Caki2 (cell line): Measurements from ENCODE around the gene GMCL1. TPM values are rescaled to one million over a fixed set of nuclear protein-coding genes. Genes with fewer than 3 reads are reported as not detected.
"Not testable (repeated sequence)": the region's sequence is repeated elsewhere in the genome, so short reads cannot be mapped to it uniquely, and the experiment has no call there.

Source experiments
- DNase-seq: peaks from one replicate; pipeline ENCODE4 v3.0.0-alpha.2; 2015; ENCODE audit warnings: low read depth
- in situ Hi-C: cut with HindIII; loops from 2 replicates; pipeline ENCODE4 v1.10.0; 2016; ENCODE audit warnings: low sequenced_read_pairs, low pct_unique_long_range_greater_than_20kb, mixed read lengths
- total RNA-seq: library from RNA; depleted of rRNA; stranded (reverse); fragments of >200 nt; shearing (Covaris generic); gene quantifications from 2 replicates; pipeline ENCODE4 v1.2.3, GENCODE V29; 2014; ENCODE audit warnings: low replicate concordance

GMCL1 gene
- total RNA-seq, 1 experiment from 2014 or later, result 16.9 TPM

DNA sequence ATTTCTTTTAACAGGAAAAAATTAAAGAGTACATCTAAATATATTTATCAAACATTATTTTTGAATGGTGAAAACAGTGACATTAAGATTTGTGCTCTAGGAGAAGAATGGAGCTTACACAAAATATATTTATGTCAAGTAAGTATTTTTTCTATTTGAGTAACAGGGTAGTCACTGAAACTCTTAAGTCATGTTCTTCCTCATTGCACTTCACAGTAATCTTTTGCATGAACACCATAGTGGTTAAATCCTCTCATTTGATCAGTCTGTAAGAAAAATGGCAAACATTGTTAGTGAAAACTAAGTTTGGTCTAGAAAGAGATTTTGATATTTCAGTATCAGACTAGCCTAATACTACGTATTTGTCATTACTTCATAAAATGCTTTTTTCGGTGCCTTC lies 8.1 kb downstream of the GMCL1 start:
- DNase-seq, result no peak
- in situ Hi-C loops, result no loop called here

DNA sequence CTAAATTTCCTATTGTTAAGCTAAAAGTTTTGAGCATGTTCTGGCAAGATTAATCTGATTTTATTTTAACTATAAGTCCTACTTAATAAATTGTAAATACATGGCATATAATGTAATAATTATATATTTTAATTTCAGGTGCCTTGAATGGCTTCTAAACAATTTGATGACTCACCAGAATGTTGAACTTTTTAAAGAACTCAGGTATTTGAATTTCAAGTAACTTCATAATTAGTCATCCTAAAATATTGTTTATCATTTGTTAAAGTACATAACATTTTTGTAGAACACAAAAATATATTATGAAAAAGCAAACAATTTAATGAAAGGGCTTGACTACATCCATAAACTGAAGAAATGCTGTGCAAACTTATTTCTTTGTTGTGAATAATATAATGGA lies 14.5 kb downstream of the GMCL1 start:
- no peak for DNase-seq
- in situ Hi-C loops, result no loop called here

DNA sequence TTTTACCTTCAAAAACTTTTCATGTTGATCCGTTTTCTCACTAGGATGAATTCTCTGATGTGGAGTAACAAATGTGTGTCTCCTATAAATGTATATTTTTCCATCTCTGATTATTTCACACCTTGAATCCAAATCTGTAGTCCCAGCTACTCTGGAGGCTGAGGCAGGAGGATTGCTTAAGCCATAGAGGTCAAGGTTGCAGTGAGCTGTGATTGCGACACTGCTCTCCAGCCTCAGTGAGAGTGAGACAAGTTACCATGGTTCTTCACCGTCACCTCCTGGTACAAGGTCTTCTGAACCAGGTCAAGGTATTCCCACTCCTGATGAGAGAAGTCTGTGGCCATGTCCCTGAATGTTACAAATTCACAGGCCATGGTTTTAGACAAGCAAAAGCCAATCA lies 15.1 kb downstream of the GMCL1 start:
- no peak for DNase-seq
- in situ Hi-C loops, result no loop called here

DNA sequence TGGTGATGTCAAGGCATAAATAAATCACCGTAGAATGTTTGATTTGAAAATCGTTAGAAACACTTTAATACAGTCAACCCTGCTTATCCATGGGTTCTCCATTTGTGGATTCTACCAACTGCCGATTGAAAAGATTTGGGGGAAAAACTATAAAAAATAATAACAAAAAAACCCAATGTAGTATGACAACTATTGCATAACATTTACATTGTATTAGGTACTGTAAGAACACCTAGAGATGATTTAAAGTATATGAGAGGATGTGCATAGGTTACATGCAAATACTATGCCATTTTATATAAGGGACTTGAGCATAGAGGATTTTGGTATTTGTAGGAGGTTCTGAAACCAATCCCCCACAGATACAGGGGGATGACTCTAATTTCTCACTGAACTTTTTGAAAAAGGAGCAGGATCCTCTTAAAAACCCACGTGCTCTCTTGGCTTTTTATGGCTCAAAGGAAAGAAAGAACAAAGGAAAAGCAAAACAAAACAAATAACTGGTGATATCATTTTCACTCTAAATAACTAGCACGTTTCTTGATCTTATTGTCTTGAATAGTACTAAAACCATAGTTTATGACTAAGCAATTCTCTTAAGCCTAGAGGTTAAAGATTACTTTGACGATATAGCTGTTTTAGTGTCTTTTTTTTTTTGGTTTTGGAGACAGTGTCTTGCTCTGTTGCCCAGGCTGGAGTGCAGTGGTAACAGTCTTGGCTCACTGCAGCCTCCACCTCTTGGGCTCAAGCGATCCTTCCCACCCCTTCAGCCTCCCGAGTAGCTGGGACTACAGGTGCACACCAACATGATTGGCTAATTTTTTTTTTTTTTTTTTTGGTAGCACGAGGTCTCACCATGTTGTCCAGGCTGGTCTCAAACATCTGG lies 17.0 kb downstream of the GMCL1 start:
- in situ Hi-C loops, result no loop called here
- DNase-seq, result no peak

DNA sequence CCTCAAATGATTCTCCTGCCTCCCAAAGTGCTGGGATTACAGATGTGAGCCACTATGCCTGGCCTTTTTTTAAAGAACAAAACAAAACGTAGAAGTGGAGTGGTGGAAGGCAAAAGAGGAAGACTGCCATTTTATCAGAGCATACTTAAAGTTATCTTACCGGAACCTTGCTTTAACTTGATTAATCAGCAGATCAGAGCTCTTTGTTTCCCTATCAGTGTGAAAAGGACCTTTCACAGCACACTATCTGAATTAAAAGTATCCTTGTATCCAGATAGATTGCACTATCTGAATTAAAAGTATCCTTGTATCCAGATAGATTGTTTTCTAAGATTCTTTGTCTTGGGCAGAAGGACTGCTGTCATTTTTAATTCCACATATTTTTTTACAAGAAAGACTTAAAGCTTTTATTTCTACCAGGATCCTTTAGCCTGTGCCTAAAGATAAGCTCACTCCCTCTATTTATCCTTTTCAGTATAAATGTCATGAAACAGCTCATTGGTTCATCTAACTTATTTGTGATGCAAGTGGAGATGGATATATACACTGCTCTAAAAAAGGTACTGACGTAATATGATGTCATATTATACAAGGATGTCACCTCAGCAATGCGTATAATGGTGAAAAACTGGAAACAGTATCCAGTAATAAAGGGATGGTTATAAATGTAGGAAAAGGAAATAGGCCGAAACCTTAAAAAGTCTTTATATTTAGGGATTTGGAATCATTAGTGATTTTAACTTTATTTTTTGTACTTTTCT lies 17.8 kb downstream of the GMCL1 start:
- in situ Hi-C loops, result no loop called here
- no peak for DNase-seq

DNA sequence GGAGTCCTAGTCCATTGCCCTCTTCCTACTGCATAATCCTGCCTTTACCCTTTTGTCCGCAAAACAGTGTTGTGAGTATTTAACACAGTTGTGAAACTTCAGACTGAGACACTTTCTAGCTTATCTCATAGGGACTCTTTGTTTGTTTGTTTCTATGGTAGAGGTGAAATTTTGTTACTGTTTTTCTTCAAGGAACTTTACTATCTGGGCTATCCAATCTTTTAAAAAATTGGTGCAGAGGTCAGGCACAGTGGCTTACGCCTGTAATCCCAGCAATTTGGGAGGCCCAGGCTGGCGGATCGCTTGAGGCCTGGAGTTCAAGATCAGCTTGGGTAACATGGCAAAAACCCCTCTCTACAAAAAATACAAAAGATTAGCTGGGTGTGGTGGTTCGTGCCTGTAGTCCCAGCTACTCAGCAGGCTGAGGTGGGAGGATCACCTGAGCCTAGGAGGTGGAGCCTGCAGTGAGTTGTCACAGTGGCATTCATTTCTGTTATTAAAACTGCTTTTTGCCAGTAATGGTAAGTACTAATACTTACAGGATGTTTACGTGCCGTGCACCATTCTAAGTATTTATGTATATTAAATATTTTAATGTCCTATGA lies 18.8 kb downstream of the GMCL1 start:
- DNase-seq, result no peak
- in situ Hi-C loops, result no loop called here

DNA sequence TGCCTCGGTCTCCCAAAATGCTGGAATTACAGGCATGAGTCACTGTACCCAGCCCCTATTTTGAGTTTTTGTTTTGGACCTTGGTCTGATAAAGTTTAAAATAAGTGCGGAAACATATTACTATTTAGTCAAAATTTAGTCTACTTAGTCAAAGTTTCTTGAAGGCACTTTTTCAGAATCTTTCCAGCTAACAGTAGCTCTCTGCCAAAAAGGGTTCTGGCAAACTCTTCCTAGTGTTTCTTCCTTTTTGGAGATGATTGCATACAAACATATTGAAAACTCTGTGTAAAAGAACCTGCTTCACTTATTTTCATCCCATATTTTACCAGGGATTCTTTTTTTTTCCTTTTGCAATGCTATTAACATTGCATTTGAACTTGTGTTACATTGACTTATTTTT lies 28.8 kb downstream of the GMCL1 start:
- in situ Hi-C loops, result no loop called here
- DNase-seq, result no peak

DNA sequence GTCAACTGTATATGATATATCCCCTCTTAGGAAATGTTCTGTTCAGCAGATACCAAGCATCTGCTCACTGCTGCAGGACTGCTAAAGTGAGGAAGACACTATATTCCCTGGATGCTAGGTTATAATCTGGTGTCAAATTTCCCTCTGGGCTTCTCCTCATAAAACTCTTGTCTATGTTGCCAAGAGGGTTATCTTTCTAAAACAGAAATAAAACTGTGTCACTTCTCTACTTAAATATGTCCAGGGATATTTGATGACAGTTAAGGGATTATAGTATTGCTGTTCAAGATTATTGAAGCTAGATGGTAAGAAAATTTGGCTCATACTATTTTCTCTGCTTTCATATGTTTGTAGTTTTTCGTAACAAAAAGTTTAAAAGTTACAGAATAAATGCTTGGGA lies 33.8 kb downstream of the GMCL1 start:
- no peak for DNase-seq
- in situ Hi-C loops, result no loop called here

DNA sequence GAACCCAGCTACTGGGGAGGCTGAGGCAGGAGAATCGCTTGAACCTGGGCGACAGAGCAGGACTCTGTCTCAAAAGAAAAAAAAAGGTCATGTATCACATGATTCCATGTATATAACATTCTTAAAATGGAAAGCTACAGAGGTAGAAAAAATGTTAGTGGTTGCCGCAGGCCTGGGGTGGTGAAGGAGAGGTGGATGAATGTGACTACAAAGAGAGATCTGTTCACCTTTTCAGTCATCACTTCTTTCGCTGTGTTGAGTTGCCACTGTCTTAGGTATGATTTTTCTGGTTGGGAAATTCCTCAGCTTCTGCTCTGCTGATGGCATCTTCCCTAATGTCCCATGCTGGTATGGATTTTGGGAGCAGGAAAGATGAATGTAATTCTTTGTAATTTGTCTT lies 59.0 kb downstream of the GMCL1 start:
- DNase-seq, result no peak
- in situ Hi-C loops, result no loop called here

DNA sequence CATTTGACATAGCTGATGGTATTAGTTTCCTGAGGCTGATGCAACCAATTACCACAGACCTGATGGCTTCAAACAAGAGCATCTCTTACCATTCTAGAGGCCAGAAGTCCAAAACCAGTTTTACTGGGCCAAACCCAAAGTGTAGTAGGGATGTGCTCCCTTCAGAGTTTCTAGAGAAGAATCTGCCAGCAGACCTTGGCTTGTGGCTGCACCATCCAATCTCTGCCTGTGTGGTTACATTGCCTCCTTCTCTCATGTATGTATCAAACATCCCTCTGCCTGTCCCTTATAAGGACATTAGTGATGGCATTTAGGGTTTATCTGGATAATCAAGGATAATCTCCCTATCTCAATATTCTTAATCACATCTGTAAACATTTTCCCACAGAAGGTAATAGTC lies 59.8 kb downstream of the GMCL1 start:
- in situ Hi-C loops, result no loop called here
- DNase-seq, result no peak

DNA sequence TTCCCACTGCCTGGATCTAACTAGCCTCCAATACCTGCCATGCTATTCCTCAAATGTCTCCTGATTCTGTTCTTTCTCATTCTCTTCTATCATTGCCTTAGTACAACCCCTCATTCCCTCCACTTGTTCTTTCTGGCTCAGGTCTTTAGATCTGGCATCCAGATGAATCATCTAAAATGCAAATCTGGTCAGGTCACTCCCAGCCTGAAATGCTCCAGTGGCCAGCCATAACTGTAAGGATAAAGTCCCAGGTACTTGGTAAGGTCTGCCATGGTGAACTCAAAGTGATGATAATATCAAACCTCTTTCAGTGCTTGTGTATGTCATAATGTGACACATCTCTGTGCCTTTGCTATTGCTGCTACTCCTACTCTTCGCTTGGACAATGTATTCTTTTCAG lies 61.4 kb downstream of the GMCL1 start:
- peak; percentile 37 for DNase-seq
- in situ Hi-C loops, result no loop called here

DNA sequence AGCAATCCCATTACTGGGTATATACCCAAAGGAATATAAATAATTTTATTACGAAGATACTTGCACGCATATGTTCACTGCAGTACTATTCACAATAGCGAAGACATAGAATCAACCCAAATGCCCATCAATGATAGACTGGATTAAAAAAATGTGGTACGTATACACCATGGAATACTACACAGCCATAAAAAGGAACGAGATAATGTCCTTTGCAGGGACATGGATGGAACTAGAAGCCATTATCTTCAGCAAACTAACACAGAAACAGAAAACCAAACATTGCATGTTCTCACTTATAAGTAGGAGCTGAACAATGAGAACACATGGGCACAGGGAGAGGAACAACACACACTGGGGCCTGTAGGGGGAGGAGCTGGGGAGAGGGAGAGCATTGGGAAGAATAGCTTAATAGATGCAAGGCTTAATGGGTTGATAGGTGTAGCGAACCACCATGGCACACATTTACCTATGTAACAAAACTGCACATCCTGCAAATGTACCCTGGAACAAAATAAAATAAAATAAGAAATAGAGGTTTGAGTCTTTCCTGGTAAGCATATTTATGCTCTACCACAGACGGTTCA lies 63.5 kb downstream of the GMCL1 start:
- in situ Hi-C loops, DNase-seq: not testable (repeated sequence)

DNA sequence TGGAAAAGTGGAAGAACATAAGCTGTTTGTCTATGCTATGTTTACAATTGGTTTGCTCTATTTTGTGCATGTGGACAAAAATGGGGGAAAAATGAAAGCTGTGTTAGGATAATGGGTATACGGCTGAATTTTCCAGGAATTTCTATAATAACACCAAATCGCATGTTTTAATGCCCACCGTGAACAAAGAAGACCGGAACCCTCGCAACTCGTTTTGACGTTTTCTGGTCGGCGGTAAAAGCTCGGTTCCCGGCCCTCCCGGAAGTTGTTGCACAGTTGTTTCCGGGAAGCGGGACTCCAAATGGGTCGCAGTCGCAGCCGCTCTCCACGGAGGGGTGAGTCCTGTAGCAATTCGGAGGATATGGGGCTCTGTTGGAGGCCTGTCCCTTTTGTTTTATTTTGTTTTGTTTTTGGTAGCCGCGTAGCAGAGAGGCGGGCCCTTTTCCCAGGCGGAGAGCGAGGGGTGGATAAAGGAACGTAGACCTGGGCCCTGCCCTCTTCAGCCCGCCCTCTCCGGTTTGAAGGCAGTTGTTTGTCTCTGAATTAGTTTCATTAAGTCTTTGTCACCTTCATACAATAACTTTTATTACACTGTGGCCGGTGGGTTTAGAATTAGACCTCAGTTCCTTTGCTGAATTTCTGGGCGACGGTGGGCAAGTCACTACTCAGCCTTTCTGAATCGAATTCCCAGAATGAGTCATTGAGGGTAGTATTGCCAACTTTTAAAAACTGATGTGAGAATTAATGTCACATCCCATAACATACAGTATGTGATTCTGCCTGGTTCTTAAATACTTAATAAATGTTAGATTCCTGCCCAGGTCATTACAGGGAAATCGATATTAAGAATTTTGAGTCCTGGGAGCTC lies 64.5 kb downstream of the GMCL1 start, which contains the start of gene SNRNP27:
Gene SNRNP27 (plus strand): TSS at position 273 of the 868 bp plus-strand sequence. CDS start 29 bp downstream, at position 302.
- peak; percentile 71 for DNase-seq
- in situ Hi-C loops, result no loop called here

DNA sequence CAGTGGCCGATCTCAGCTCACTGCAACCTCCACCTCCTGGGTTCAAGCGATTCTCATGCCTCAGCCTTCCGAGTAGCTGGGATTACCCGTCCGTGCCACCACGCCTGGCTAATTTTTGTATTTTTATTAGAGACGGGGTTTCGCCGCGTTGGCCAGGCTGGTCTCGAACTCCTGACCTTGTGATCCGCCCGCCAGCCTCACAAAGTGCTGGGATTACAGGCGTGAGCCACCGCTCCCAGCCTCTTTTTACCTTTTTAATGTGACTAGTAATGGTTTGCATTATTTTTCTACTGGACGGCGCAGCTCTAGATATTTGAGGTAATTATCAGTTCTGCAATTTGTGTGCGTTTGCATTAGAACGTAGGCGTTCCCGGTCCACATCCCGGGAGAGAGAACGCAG lies 65.3 kb downstream of the GMCL1 start:
- DNase-seq, in situ Hi-C loops: not testable (repeated sequence)

DNA sequence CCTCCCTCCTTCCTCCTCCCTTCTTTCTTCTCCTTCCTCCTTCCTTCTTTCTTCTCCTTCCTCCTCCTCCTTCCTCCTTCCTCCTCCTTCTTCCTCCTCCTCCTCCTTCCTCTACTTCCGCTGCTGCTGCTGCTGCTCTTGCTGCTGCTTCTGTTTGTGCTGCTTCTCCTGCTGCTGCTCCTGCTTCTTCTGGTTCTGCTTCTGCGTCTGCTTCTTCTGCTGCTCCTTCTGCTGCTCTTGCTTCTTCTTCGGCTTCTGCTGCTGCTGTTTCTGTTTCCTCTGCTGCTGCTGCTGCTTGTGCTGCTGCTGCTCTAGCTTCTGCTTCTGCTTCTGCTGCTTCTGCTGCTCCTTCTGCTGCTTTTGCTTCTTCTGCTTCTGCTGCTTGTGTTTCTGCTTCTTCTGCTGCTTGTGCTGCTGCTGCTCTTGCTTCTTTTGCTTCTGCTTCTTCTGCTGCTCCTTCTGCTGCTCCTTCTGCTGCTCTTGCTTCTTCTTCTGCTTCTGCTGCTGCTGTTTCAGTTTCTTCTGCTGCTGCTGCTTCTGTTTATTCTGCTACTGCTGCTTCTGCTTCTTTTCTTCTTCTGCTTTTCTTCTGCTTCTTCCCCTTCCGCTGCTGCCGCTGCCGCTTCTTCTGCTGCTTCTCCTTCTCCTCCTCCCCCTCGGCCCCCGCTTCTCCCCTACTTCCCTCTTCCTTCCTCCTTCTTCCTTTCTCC lies 72.9 kb downstream of the GMCL1 start:
- no peak for DNase-seq
- in situ Hi-C loops, result no loop called here

DNA sequence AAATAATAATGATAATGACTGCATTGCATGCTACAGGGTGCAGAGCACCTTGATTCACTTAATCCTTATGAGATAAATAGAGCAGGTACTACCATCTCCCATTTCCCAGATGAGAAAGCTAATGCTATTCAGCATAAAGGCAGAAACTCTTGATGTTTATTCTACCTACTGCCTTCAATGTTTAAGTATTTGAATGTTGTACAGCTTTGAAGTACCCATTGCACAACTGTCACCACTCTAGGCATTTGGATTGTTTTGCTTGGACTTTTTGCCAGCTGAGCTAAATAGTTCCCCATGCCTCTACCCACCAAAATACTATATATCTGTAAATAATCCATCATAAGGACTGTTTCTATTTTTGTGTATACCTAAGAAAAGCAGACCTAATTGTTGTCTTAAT lies 77.8 kb downstream of the GMCL1 start:
- in situ Hi-C loops, result no loop called here
- no peak for DNase-seq

DNA sequence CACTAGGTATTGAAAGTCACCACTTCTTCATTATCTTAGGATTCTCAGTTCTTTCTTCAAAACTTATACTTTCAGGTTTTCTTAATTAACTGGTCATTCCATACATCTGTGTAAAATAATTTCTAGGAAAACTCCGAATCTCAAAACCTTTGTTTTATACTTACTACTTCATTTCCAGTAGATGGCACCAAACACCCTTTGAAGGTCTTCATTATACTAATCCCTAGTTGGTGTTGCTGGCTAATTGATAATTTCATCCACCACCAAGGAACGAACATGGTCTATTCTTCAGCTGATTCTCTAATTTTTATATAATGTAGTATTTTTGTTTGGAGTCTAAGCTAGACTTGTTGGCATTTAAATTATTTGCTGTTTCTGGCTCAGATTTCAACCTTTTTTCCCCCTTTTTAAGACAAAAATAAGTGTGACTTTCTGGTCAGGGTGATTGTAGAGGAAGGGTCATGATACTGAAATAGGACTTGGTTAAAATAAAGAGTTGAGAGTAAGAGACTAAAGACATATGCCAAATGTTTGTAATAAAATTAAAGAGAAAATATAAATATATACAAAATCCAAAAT lies 82.6 kb downstream of the GMCL1 start:
- in situ Hi-C loops, result no loop called here
- no peak for DNase-seq
